PFSK-1 (cell line): ENCODE data around the gene NAA11.

Experiments used
- FOXP2 ChIP-seq: optimal IDR thresholded peaks from 2 replicates; pipeline ENCODE3; 2011; ENCODE audit warnings: borderline replicate concordance, control low read depth, inconsistent platforms; ENCODE audit not compliant: insufficient read depth; ENCODE audit errors: extremely low read length, extremely low read depth
- POLR2AphosphoS5 ChIP-seq: IDR thresholded peaks from 2 replicates; pipeline ENCODE4 v1.6.1; 2012; ENCODE audit warnings: low read depth, mild to moderate bottlenecking, control low read depth, low read length, moderate library complexity
- SIN3A ChIP-seq: IDR thresholded peaks from 2 replicates; pipeline ENCODE4 v1.6.1; 2012; ENCODE audit warnings: mild to moderate bottlenecking, low read length, moderate library complexity, borderline replicate concordance; ENCODE audit not compliant: insufficient read depth
- TAF1 ChIP-seq: IDR thresholded peaks from 2 replicates; pipeline ENCODE4 v1.6.1; 2012; ENCODE audit warnings: low read length, control low read depth, borderline replicate concordance; ENCODE audit not compliant: insufficient read depth
- TF ChIP-seq, protein P1 (sequence below), 2 experiments: IDR thresholded peaks; 2 replicates each; pipeline versions ENCODE4 v1.6.1 to v1.8.0; 2011 to 2012; ENCODE audit warnings: low read depth in 2 of 2, low read length in 2 of 2, control low read depth in 1 of 2, inconsistent platforms in 1 of 2, mild to moderate bottlenecking in 1 of 2, moderate library complexity in 1 of 2; ENCODE audit not compliant: insufficient read depth in 1 of 2

Gene NAA11

DNA sequence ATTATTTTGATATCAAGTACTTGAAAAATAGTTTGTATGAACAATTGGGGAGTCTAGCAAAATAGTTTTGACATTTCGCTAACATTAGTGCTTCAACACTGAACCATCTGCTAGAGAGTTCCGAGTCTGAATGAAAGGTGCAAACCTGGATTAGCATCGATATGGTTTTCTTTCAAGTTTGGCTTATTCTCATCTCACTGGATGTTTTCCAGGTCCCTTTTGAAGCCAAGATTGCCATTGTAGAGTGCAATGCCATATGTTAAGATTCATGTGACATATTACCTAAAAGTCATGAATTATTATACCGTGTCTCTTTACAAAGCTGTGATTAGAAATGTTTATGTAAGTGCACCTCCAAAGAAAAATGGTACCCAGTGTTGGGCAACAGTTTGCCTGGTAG is 36.8 kb upstream of the NAA11 start:
- no peak for TF ChIP-seq SIN3A
- TF ChIP-seq, protein P1, sequence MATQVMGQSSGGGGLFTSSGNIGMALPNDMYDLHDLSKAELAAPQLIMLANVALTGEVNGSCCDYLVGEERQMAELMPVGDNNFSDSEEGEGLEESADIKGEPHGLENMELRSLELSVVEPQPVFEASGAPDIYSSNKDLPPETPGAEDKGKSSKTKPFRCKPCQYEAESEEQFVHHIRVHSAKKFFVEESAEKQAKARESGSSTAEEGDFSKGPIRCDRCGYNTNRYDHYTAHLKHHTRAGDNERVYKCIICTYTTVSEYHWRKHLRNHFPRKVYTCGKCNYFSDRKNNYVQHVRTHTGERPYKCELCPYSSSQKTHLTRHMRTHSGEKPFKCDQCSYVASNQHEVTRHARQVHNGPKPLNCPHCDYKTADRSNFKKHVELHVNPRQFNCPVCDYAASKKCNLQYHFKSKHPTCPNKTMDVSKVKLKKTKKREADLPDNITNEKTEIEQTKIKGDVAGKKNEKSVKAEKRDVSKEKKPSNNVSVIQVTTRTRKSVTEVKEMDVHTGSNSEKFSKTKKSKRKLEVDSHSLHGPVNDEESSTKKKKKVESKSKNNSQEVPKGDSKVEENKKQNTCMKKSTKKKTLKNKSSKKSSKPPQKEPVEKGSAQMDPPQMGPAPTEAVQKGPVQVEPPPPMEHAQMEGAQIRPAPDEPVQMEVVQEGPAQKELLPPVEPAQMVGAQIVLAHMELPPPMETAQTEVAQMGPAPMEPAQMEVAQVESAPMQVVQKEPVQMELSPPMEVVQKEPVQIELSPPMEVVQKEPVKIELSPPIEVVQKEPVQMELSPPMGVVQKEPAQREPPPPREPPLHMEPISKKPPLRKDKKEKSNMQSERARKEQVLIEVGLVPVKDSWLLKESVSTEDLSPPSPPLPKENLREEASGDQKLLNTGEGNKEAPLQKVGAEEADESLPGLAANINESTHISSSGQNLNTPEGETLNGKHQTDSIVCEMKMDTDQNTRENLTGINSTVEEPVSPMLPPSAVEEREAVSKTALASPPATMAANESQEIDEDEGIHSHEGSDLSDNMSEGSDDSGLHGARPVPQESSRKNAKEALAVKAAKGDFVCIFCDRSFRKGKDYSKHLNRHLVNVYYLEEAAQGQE (IDR thresholded peaks at IDR 0.05; ENCODE audit: insufficient read depth in 1 of 2, low read depth in 2 of 2, low read length in 2 of 2) = no peak
- no peak for TF ChIP-seq POLR2AphosphoS5
- no peak for TF ChIP-seq TAF1
- TF ChIP-seq FOXP2 = no peak

DNA sequence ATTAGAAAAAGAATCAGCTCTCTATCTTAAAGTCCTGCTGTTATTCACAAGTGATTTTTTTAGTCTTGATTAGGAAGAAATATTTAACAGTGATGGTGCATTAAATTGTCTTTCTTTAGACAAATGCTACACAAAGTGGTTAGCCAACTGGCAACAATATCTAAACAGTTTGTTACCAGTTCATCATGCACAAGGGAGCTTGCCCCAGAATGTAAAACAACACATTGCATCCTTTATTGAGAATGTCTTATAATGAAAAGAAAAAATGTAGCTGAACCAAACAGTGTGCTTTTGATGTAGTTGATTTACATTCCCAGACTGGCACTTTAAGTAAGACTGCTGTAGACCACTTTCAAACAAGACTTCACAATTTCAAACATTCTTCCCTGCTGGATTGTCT is 34.1 kb upstream of the NAA11 start:
- TF ChIP-seq TAF1 = no peak

DNA sequence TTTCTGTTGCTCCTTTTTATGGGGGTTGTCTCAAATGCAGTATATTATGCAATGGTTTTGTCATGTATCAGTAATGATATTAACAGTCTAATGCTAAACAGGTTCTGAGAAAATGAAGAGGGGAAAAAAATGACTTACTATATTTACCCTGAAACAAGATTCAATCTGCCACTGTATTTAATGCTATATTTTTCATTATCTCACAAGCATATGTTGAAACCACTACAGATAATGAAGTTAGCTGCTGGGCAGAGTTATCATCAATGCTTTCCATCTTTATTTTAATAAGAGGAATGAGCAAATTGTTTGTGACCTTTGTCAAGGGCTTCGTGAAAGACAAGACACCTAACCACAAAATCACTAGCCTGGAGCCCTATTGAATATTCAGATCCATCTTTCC is 32.6 kb upstream of the NAA11 start:
- TF ChIP-seq, protein P1 (IDR thresholded peaks at IDR 0.05; ENCODE audit: insufficient read depth in 1 of 2, low read depth in 2 of 2, low read length in 2 of 2) = no peak
- TF ChIP-seq SIN3A (no peak), POLR2AphosphoS5 (no peak), FOXP2 (no peak), TAF1 (no peak)

DNA sequence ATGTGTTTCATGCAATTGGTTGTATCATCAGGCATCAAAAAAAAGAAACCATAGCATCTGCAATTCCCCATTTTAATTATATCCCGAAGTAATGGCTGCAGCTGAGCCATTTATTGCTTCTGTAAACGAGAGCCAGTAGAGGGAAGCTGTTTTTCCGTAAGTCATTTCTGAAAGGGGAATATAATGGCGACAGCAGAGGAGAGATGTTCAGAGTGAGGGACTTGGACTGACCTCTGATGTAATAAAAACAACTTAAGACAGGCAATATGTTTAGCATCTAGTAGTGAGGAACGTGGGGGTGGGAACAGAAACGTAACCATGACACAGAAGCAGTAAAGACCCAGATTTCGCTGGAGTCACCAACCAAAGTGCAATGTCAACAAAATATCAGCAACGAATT is 31.5 kb upstream of the NAA11 start:
- no peak for TF ChIP-seq FOXP2
- TF ChIP-seq TAF1 = no peak
- no peak for TF ChIP-seq POLR2AphosphoS5
- no peak for TF ChIP-seq SIN3A
- TF ChIP-seq, protein P1 (IDR thresholded peaks at IDR 0.05; ENCODE audit: insufficient read depth in 1 of 2, low read depth in 2 of 2, low read length in 2 of 2) = no peak

DNA sequence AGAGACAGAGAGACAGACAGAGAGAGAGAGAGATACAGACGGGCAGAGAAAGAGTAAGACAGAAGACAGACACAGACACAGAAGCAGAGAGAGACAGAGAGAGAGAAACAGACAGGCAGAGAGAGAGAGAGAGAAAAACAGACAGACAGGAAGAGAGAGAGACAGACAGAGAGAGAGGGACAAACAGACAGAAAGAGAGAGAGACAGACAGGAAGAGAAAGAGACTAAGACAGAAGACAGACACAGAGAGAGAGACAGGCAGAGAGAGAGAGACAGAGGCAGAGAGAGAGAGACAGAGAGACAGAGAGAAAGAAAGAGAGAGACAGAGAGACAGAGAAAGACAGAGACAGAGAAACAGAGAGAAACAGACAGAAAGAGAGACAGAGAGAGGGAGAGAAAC is 27.2 kb upstream of the NAA11 start:
- TF ChIP-seq, protein P1 (IDR thresholded peaks at IDR 0.05; ENCODE audit: insufficient read depth in 1 of 2, low read depth in 2 of 2, low read length in 2 of 2) = no peak
- TF ChIP-seq FOXP2 (no peak), POLR2AphosphoS5 (no peak), SIN3A (no peak), TAF1 (no peak)

DNA sequence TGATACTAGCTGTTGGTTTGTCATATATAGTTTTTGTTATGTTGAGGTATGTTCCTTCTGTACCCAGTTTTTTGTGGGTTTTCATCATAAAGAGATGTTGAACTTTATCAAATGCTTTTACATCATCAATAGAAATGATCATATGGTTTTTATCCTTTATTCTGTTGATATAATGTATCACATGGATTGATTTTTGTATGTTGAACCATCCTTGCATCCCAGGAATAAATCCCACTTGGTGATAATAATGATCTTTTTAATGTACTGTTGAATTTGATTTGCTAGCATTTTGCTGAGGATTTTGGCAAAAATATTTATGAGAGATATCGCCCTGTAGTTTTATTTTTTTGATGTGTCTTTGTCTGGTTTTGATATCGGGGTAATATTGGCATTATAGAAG is 22.5 kb upstream of the NAA11 start:
- TF ChIP-seq TAF1 (no peak), FOXP2 (no peak), POLR2AphosphoS5 (no peak), SIN3A (no peak)
- TF ChIP-seq, protein P1 (IDR thresholded peaks at IDR 0.05; ENCODE audit: insufficient read depth in 1 of 2, low read depth in 2 of 2, low read length in 2 of 2) = no peak
